ENCODE measurements around the gene SIX2.

SIX2 gene

GRCh38 chr2:44967056-44967455 is 42.2 kb downstream of the SIX2 start:
- no peak for DNase-seq (ENCODE audit: low read depth in 2 of 2)

- DNase-seq (ENCODE audit: low read depth in 2 of 2) = no peak
Observed at GRCh38 chr2:44965684-44966083, 43.6 kb downstream of the SIX2 start.

GRCh38 chr2:44964752-44965236 is 44.5 kb downstream of the SIX2 start:
- no peak for DNase-seq (ENCODE audit: low read depth in 2 of 2)

- no peak for DNase-seq (ENCODE audit: low read depth in 2 of 2)
Observed at GRCh38 chr2:44962176-44962695, 47.0 kb downstream of the SIX2 start.

GRCh38 chr2:44960871-44961270 is 48.4 kb downstream of the SIX2 start:
- no peak for DNase-seq (ENCODE audit: low read depth in 2 of 2)

GRCh38 chr2:44959855-44960254 is 49.4 kb downstream of the SIX2 start:
- no peak for DNase-seq (ENCODE audit: low read depth in 2 of 2)

- DNase-seq (ENCODE audit: low read depth in 2 of 2) = no peak
Observed at GRCh38 chr2:44957656-44958327, 51.5 kb downstream of the SIX2 start.

GRCh38 chr2:44956843-44957242 is 52.4 kb downstream of the SIX2 start:
- no peak for DNase-seq (ENCODE audit: low read depth in 2 of 2)

- peak; percentile 60 to 74 for DNase-seq (ENCODE audit: low read depth in 2 of 2)
Observed at GRCh38 chr2:44955593-44956392, 53.5 kb downstream of the SIX2 start.

Measured in stimulated activated CD4-positive, alpha-beta T cell treated with anti-CD3 and anti-CD28 coated beads, Interleukin-15, amount 100 ng/mL, for 48 hours (primary cell).